Stimulated activated naive CD8-positive, alpha-beta T cell treated with anti-CD3 and anti-CD28 coated beads, Interleukin-15, amount 100 ng/mL, for 72 hours (primary cell): ENCODE data around the gene BBS1.
A peak's percentile ranks its signal among the peaks of the same experiment; 100 is the strongest.

ENCODE experiments used
- ATAC-seq: fragments of 150-1000 bp; cut with Tn5 transposase; 2 replicates; pipeline ENCODE4 v1.10.0; 2021; ENCODE audit warnings: mild to moderate bottlenecking, moderate library complexity
- DNase-seq, 2 donors: peaks; one replicate each; pipeline ENCODE4 v3.0.0; 2021 to 2022
- H3K27ac Mint-ChIP-seq, 2 donors: one replicate each; pipeline ENCODE4 v1.8.0; 2022; ENCODE audit warnings: mild to moderate bottlenecking in 2 of 2, mixed read lengths in 2 of 2, moderate library complexity in 2 of 2
- H3K27me3 Mint-ChIP-seq: one replicate; pipeline ENCODE4 v1.8.0; 2022; ENCODE audit warnings: mixed read lengths
- H3K4me1 Mint-ChIP-seq: one replicate; pipeline ENCODE4 v1.8.0; 2022; ENCODE audit warnings: mild to moderate bottlenecking, mixed read lengths
- H3K4me3 Mint-ChIP-seq, 2 donors: one replicate each; pipeline ENCODE4 v1.8.0; 2022; ENCODE audit warnings: mild to moderate bottlenecking in 2 of 2, mixed read lengths in 2 of 2, moderate library complexity in 1 of 2
- H3K9me3 Mint-ChIP-seq, 2 donors: one replicate each; pipeline ENCODE4 v1.8.0; 2022; ENCODE audit warnings: mixed read lengths in 2 of 2

Gene BBS1

GRCh38 chr11:66549696-66550095 lies 39.3 kb downstream of the BBS1 start:
- Mint-ChIP-seq H3K4me3 (no peak overlapping the region), H3K9me3 (no peaks in the 10 kb centered on the region), H3K4me1 (peaks cover 6% of the 10 kb centered on the region), H3K27me3 (peaks cover 7% of the 10 kb centered on the region), H3K27ac (no peak overlapping the region)
- no peak for ATAC-seq
- no peak for DNase-seq

DNA sequence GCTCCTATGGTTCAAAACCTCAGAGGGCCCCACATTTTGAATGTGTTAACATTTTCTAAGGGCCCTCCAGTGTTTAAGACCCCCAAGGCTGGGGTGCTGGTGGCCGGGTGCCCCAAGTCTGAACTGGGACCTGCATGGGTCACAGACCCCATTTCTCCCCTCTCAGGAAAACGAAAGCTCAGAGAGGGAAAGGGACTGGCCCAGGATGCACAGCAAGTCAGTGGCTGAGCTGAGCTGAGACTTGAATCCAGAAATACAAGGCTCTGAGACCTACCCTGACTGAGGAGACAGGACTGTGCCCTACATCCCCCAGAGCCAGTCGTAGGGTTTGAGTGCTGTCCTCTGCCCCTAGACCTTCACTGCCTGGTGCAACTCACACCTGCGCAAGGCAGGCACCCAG lies 40.5 kb downstream of the BBS1 start:
- Mint-ChIP-seq H3K4me1 (no peaks in the 10 kb centered on the region), H3K4me3 (no peak overlapping the region), H3K9me3 (no peaks in the 10 kb centered on the region), H3K27ac (no peak overlapping the region), H3K27me3 (peaks cover 14% of the 10 kb centered on the region)
- no peak for ATAC-seq
- no peak for DNase-seq

DNA sequence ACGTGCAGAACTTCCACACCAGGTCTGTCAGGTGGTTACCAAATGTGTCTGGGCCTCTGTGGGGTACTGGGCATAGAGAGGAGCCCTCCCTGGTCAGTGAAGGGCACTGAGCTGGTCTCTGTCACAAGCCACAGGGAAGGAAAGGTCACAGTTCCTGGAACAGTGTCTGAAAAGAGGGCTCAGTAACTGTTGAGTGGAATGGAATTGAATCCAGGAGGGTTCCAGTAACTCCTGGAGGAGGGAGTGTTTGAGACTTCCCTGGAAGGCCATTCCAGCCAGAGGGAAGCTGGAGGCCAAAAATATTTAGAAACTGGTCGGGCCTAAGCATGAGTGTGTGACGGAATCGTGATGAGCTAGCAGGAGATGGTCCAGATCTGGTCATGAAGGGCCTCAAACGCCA lies 44.2 kb downstream of the BBS1 start:
- no peak for ATAC-seq
- Mint-ChIP-seq H3K27me3 (peaks cover 33% of the 10 kb centered on the region), H3K9me3 (no peaks in the 10 kb centered on the region), H3K4me1 (peaks cover 6% of the 10 kb centered on the region), H3K27ac (no peak overlapping the region), H3K4me3 (no peak overlapping the region)
- DNase-seq: no peak

GRCh38 chr11:66555416-66555815 lies 45.0 kb downstream of the BBS1 start:
- H3K4me1 Mint-ChIP-seq: peaks cover 6% of the 10 kb centered on the region
- no peak for ATAC-seq
- H3K9me3 Mint-ChIP-seq: no peaks in the 10 kb centered on the region
- H3K27ac Mint-ChIP-seq: no peak overlapping the region
- DNase-seq: no peak
- H3K27me3 Mint-ChIP-seq: peaks cover 33% of the 10 kb centered on the region
- no peak overlapping the region for H3K4me3 Mint-ChIP-seq

GRCh38 chr11:66556086-66556485 lies 45.7 kb downstream of the BBS1 start:
- DNase-seq: no peak
- ATAC-seq: no peak
- Mint-ChIP-seq H3K9me3 (no peaks in the 10 kb centered on the region), H3K27me3 (peaks cover 33% of the 10 kb centered on the region), H3K4me1 (peaks cover 6% of the 10 kb centered on the region), H3K4me3 (no peak overlapping the region), H3K27ac (peak overlapping the region in 1 of 2 donors; percentile 74)

DNA sequence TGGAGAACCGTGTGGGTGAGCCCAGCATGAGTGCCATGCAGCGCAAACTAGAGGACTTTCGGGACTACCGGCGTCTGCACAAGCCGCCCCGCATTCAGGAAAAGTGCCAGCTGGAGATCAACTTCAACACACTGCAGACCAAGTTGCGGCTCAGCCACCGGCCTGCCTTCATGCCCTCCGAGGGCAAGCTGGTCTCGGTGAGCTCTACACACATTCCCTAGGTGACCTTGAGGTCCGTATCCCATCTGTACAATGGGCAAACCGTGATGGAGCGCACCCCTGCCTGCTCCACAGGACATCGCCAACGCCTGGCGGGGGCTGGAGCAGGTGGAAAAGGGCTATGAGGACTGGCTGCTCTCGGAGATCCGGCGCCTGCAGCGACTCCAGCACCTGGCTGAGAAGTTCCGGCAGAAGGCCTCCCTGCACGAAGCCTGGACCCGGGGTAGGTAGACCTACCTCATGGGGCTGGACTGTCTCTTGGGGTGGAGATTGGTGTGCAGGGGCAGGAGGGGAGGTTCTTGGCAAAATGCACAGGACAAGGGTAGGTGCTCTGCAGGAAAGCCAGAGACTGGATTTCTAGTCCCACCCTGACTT lies 47.4 kb downstream of the BBS1 start:
- DNase-seq: no peak
- Mint-ChIP-seq H3K9me3 (no peaks in the 10 kb centered on the region), H3K27ac (no peak overlapping the region)

GRCh38 chr11:66559142-66559865 lies 48.9 kb downstream of the BBS1 start:
- DNase-seq (no peak), ATAC-seq (peak; percentile 44)
- Mint-ChIP-seq H3K9me3 (no peaks in the 10 kb centered on the region), H3K27ac (no peak overlapping the region), H3K27me3 (peaks cover 33% of the 10 kb centered on the region), H3K4me1 (peaks cover 6% of the 10 kb centered on the region), H3K4me3 (peak overlapping the region in 1 of 2 donors; percentile 37)

More for the DNA sequence above, 47.4 kb downstream of the BBS1 start:
- no peak for ATAC-seq
- no peak overlapping the region for H3K4me3 Mint-ChIP-seq
- peaks cover 6% of the 10 kb centered on the region for H3K4me1 Mint-ChIP-seq
- H3K27me3 Mint-ChIP-seq: peaks cover 33% of the 10 kb centered on the region

DNA sequence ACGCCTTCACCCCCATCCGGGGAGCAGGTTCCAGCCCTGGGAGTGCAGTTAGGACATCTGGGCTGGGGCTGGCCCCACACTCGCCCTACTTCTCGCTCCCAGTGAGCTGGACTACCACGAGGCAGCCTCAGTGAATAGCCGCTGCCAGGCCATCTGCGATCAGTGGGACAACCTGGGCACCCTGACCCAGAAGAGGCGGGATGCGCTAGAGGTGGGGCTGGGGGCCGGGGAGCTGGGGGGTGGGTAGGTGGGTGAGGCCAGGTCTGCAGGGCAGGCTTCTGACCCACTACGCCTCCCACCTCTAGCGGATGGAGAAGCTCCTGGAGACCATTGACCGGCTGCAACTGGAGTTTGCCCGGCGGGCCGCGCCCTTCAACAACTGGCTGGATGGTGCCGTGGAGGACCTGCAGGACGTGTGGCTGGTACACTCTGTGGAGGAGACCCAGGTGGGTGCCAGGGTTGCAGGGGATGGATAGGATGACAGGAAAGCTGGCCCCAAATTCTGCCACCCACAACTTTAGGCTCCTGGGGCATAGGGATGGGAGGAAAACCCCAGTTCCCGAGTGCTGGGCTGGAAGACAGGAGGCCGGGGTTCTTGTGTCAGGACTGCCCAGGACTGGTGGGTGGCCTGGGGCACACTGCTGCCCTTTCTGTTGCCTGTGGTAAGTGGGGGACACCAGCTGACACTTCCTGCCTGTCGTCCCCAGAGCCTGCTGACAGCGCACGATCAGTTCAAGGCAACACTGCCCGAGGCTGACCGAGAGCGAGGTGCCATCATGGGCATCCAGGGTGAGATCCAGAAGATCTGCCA lies 49.6 kb downstream of the BBS1 start:
- Mint-ChIP-seq H3K4me3 (no peak overlapping the region), H3K27ac (no peak overlapping the region), H3K4me1 (peaks cover 6% of the 10 kb centered on the region), H3K27me3 (peaks cover 33% of the 10 kb centered on the region), H3K9me3 (no peaks in the 10 kb centered on the region)
- ATAC-seq (no peak), DNase-seq (no peak)

GRCh38 chr11:66561178-66561974 lies 50.9 kb downstream of the BBS1 start:
- no peaks in the 10 kb centered on the region for H3K9me3 Mint-ChIP-seq
- no peak for DNase-seq
- peaks cover 27% of the 10 kb centered on the region for H3K27me3 Mint-ChIP-seq
- H3K27ac Mint-ChIP-seq: peak overlapping the region in 1 of 2 donors; percentile 30
- no peak overlapping the region for H3K4me3 Mint-ChIP-seq
- no peak for ATAC-seq
- H3K4me1 Mint-ChIP-seq: peaks cover 6% of the 10 kb centered on the region

DNA sequence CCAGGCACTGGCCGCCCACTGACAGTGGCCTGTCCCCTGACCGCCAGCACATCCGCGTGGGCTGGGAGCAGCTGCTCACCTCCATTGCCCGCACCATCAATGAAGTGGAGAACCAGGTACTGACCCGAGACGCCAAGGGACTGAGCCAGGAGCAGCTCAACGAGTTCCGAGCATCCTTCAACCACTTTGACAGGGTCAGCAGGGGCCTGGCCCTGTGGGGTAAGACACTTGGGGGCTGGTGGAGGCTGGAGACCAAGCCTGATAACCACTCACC lies 51.5 kb downstream of the BBS1 start:
- peaks cover 6% of the 10 kb centered on the region for H3K4me1 Mint-ChIP-seq
- H3K4me3 Mint-ChIP-seq: no peak overlapping the region
- H3K27ac Mint-ChIP-seq: no peak overlapping the region
- H3K27me3 Mint-ChIP-seq: peaks cover 25% of the 10 kb centered on the region
- ATAC-seq (no peak), DNase-seq (no peak)
- H3K9me3 Mint-ChIP-seq: no peaks in the 10 kb centered on the region

GRCh38 chr11:66562275-66562674 lies 51.8 kb downstream of the BBS1 start:
- DNase-seq: no peak
- H3K4me3 Mint-ChIP-seq: no peak overlapping the region
- no peaks in the 10 kb centered on the region for H3K9me3 Mint-ChIP-seq
- no peak for ATAC-seq
- H3K27me3 Mint-ChIP-seq: peaks cover 22% of the 10 kb centered on the region
- no peak overlapping the region for H3K27ac Mint-ChIP-seq
- H3K4me1 Mint-ChIP-seq: peaks cover 9% of the 10 kb centered on the region

GRCh38 chr11:66562907-66563583 lies 52.6 kb downstream of the BBS1 start:
- DNase-seq (no peak), ATAC-seq (no peak)
- no peak overlapping the region for H3K4me3 Mint-ChIP-seq
- no peaks in the 10 kb centered on the region for H3K9me3 Mint-ChIP-seq
- H3K27me3 Mint-ChIP-seq: peaks cover 14% of the 10 kb centered on the region
- H3K4me1 Mint-ChIP-seq: peaks cover 16% of the 10 kb centered on the region
- no peak overlapping the region for H3K27ac Mint-ChIP-seq

DNA sequence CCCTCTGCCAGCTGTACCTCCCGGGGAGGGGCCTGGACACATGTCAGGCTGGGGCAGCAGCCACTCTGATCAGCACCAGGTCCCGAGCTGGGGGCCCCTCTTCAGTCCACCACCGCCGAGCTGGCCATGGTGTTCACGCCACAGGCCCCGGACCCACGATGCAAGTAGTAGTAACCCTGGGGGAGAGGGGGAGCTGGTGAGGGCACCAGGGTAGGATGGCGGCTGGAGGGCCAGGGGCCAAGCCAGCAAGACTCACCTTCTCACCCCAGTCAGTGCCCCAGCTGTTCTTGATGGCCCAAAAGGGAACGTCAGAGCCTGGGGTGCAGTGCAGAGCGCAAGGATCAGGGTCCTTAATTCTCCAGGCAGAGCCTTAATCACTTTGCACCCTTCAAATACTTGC lies 53.4 kb downstream of the BBS1 start:
- no peak overlapping the region for H3K4me3 Mint-ChIP-seq
- ATAC-seq (no peak), DNase-seq (no peak)
- peaks cover 6% of the 10 kb centered on the region for H3K27me3 Mint-ChIP-seq
- peaks cover 21% of the 10 kb centered on the region for H3K4me1 Mint-ChIP-seq
- H3K9me3 Mint-ChIP-seq: no peaks in the 10 kb centered on the region
- H3K27ac Mint-ChIP-seq: no peak overlapping the region

- ATAC-seq: no peak
- no peaks in the 10 kb centered on the region for H3K27me3 Mint-ChIP-seq
- H3K4me1 Mint-ChIP-seq: peaks cover 18% of the 10 kb centered on the region
- no peak overlapping the region for H3K4me3 Mint-ChIP-seq
- H3K27ac Mint-ChIP-seq: no peak overlapping the region
- DNase-seq: no peak
- H3K9me3 Mint-ChIP-seq: no peaks in the 10 kb centered on the region
Measured at GRCh38 chr11:66564538-66564937, 54.1 kb downstream of the BBS1 start.

- no peaks in the 10 kb centered on the region for H3K27me3 Mint-ChIP-seq
- no peaks in the 10 kb centered on the region for H3K9me3 Mint-ChIP-seq
Measured at GRCh38 chr11:66564984-66565383, 54.5 kb downstream of the BBS1 start.

More at GRCh38 chr11:66564984-66565383, 54.5 kb downstream of the BBS1 start:
- DNase-seq: no peak
- Mint-ChIP-seq H3K4me1 (peaks cover 18% of the 10 kb centered on the region), H3K4me3 (no peak overlapping the region), H3K27ac (no peak overlapping the region)
- ATAC-seq: no peak
